Measurements from ENCODE around the gene JAKMIP3. TPM values are rescaled to one million over a fixed set of nuclear protein-coding genes. Genes with fewer than 3 reads are reported as not detected.

JAKMIP3 gene
- total RNA-seq, 4 donors from 2014 or later, result 0.24 to 0.67 (median 0.51) TPM

GRCh38 chr10:132069849-132070182, 4.1 kb downstream of the JAKMIP3 start:
- ATAC-seq, result no peak
- Histone ChIP-seq H3K4me1 (peaks cover 2 to 17% of the 10 kb centered on the region in 2 donors), H3K27ac (no peak overlapping the region), H3K9me3 (no peaks in the 10 kb centered on the region), H3K36me3 (no peaks in the 10 kb centered on the region), H3K27me3 (no peaks in the 10 kb centered on the region), H3K4me3 (no peak overlapping the region)
- in situ Hi-C loops (cut with MboI; ENCODE audit: low sequenced_read_pairs in 4 of 4), result no loop called here
- intact Hi-C loops (cut with DNase I; ENCODE audit: low total_unique reads), result no loop called here
- TF ChIP-seq POLR2A (IDR thresholded peaks at IDR 0.05) (no peak), CTCF (IDR thresholded peaks at IDR 0.05 in 4 of 5, conservative IDR thresholded peaks at IDR 0.05 in 1 of 5) (no peak)
- no peak for DNase-seq

- Histone ChIP-seq H3K4me1 (peaks cover 0 to 10% of the 10 kb centered on the region in 2 donors), H3K27ac (no peak overlapping the region), H3K36me3 (no peaks in the 10 kb centered on the region), H3K4me3 (no peak overlapping the region), H3K27me3 (no peaks in the 10 kb centered on the region), H3K9me3 (no peaks in the 10 kb centered on the region)
- in situ Hi-C loops (cut with MboI; ENCODE audit: low sequenced_read_pairs in 4 of 4), result no loop called here
- DNase-seq (no peak), ATAC-seq (no peak)
- no peak for TF ChIP-seq POLR2A (IDR thresholded peaks at IDR 0.05)
- no peak for TF ChIP-seq CTCF (IDR thresholded peaks at IDR 0.05 in 4 of 5, conservative IDR thresholded peaks at IDR 0.05 in 1 of 5)
- intact Hi-C loops (cut with DNase I; ENCODE audit: low total_unique reads), result no loop called here
Measured at GRCh38 chr10:132070724-132071123, 5.0 kb downstream of the JAKMIP3 start.

GRCh38 chr10:132071667-132072066, 5.9 kb downstream of the JAKMIP3 start:
- Histone ChIP-seq H3K4me1 (peaks cover 0 to 2% of the 10 kb centered on the region in 2 donors), H3K27ac (no peak overlapping the region), H3K4me3 (no peak overlapping the region), H3K27me3 (no peaks in the 10 kb centered on the region), H3K36me3 (no peaks in the 10 kb centered on the region), H3K9me3 (no peaks in the 10 kb centered on the region)
- intact Hi-C loops (cut with DNase I; ENCODE audit: low total_unique reads) (no loop called here), in situ Hi-C loops (cut with MboI; ENCODE audit: low sequenced_read_pairs in 4 of 4) (no loop called here)
- DNase-seq (no peak), ATAC-seq (no peak)
- TF ChIP-seq POLR2A (IDR thresholded peaks at IDR 0.05) (no peak), CTCF (IDR thresholded peaks at IDR 0.05 in 4 of 5, conservative IDR thresholded peaks at IDR 0.05 in 1 of 5) (no peak)

- no peak for DNase-seq
- Histone ChIP-seq H3K9me3 (no peaks in the 10 kb centered on the region), H3K27me3 (no peaks in the 10 kb centered on the region), H3K4me3 (no peak overlapping the region), H3K27ac (no peak overlapping the region), H3K36me3 (no peaks in the 10 kb centered on the region), H3K4me1 (no peaks in the 10 kb centered on the region)
- in situ Hi-C loops (cut with MboI; ENCODE audit: low sequenced_read_pairs in 4 of 4), result no loop called here
- no peak for ATAC-seq
- TF ChIP-seq CTCF (IDR thresholded peaks at IDR 0.05 in 4 of 5, conservative IDR thresholded peaks at IDR 0.05 in 1 of 5) (no peak), POLR2A (IDR thresholded peaks at IDR 0.05) (no peak)
- intact Hi-C loops (cut with DNase I; ENCODE audit: low total_unique reads), result no loop called here
Measured at GRCh38 chr10:132075909-132076577, 10.3 kb downstream of the JAKMIP3 start.

- H3K9me3 ChIP-seq, result no peaks in the 10 kb centered on the region
- no peak overlapping the region for H3K4me3 ChIP-seq
- no peaks in the 10 kb centered on the region for H3K4me1 ChIP-seq
- no peaks in the 10 kb centered on the region for H3K27me3 ChIP-seq
- ATAC-seq (no peak), DNase-seq (no peak)
- intact Hi-C loops (cut with DNase I; ENCODE audit: low total_unique reads) (no loop called here), in situ Hi-C loops (cut with MboI; ENCODE audit: low sequenced_read_pairs in 4 of 4) (no loop called here)
- H3K36me3 ChIP-seq, result no peaks in the 10 kb centered on the region
- TF ChIP-seq CTCF (IDR thresholded peaks at IDR 0.05 in 4 of 5, conservative IDR thresholded peaks at IDR 0.05 in 1 of 5) (no peak), POLR2A (IDR thresholded peaks at IDR 0.05) (no peak)
- H3K27ac ChIP-seq, result no peak overlapping the region
Measured at GRCh38 chr10:132076578-132077081, 10.9 kb downstream of the JAKMIP3 start.
